Fibroblast of upper back skin (primary cell): ENCODE measurements around the gene ARHGDIG.

Source experiments
- DNase-seq: peaks from one replicate; pipeline ENCODE4 v3.0.0-alpha.2; 2013

The ARHGDIG gene

GRCh38 chr16:281660-282255 lies 1.4 kb downstream of the ARHGDIG start:
- DNase-seq, result no peak

DNA sequence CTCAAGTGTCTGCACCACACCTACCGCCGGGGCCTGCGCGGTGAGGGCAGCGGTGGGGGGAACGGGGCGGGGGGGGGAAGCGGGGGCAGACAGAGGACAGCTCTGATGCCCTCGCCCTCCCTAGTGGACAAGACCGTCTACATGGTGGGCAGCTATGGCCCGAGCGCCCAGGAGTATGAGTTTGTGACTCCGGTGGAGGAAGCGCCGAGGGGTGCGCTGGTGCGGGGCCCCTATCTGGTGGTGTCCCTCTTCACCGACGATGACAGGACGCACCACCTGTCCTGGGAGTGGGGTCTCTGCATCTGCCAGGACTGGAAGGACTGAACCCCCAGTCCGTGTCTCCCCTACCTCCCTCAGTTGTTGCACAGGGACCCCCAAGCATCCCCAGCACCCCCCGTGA lies 2.1 kb downstream of the ARHGDIG start:
- no peak for DNase-seq

- DNase-seq, result no peak
Measured at GRCh38 chr16:283033-283805, 2.8 kb downstream of the ARHGDIG start, which contains the start of gene PDIA2. Gene PDIA2 (plus strand): TSS chr16:283164. CDS start chr16:283170, 6 bp downstream.

- no peak for DNase-seq
Measured at GRCh38 chr16:284204-285120, 4.1 kb downstream of the ARHGDIG start.

- no peak for DNase-seq
Measured at GRCh38 chr16:285146-286055, 5.0 kb downstream of the ARHGDIG start.

- DNase-seq, result no peak
Measured at GRCh38 chr16:286491-287297, 6.3 kb downstream of the ARHGDIG start.

GRCh38 chr16:287298-287811 lies 7.0 kb downstream of the ARHGDIG start:
- no peak for DNase-seq

DNA sequence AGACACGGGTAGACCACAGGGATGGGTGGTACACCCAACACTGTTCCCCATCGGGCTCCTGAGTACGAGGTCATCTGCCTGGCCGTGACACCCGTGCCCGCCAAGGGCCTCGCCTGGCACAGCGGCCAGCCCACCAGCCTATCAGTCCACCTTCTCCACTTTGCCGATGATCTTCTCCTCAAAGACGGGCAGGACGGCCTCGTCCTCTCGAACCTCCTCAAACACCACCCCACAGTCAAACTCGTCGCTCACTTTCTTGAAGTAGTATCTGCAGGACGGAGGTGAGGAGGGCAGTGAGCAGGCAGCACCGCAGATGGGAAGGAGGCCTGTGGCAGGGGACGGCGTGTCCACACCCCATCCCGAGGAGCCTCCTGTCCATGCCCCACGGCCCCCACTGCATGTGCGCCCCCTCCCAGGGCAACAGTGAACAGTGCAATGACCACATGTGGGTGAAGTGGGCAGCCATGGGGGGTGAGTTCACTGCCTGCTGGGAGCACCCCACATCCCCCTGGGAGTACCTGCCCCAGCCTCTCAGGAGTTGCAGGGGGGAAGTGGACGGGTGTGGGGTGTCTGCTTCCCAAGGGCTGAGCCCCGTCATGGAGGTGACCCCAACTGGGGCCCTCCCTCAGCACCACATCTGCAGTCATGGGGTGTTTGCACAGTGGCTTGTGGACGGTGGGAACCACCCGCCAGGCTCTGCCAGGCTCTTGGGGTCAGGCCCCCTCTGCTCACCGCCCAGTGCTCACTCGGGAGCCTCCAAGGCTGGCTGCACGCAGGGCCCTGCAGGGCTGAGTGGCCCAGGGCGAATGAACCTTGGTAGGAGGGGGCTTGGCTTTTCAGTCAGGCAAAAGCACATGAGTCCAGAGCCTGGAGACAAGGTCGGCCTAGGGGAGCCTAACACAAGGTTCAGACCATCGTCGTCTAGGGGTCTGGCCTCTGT lies 7.9 kb downstream of the ARHGDIG start:
- DNase-seq, result no peak

DNA sequence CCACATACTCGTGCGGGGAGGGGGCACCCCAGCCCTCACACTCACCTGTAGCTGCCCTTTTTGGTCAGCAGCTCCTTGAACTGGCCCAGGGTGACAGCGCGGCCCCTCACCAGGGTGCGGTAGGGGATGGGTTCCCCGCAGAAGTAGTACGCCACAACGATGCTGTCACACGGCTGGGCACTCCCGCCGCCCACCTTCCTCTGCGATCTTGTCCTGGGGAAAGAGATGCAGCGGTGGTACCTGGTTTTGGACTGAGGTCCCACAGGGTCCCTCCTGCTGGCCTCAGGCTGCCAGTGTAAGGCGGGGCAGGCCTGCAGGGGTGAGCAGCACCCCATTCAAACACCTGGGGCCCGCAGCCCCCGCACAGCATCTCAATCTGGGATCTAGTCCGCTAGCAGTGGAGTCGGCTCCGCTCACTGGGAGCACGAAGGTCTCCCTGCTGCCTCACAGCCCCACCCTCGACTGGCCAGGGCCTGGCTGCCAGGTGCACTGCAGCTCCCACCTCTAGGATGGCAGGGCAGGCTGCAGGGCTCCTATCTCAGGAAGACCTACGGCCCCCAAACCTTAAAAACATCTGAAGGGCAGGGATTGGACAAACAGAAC lies 9.1 kb downstream of the ARHGDIG start:
- no peak for DNase-seq

DNA sequence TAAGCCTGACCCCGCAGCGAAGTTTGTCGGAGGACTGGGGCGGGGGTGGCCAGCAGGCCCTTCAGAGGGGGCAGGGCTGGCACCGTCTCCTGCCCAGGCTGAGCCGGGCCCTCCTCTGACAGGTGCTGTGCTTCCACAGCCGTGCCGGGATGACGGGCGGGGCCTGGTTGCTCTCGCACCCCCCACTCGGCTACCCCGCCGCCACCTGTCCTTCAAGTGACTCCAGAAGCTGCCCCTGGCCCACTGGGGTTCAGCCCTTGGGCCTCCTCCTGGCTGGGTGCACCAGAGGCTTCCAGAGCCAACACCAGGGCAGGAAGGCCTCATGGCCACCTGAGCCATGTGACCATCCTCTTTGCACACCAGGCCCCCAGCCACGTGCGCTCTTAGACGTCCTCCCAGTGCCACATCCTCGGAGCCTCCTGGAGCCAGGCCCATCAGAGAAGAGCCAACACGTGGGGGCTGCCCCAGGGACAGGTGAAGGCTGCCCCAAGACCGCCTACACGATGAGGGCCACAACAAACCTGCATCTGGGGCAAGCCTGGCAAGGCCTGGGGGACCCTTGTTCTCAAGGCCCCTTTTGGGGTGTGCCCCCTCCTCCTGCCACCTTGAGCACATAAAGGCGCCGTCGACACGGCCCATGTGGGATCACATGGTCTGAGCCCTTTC lies 9.8 kb downstream of the ARHGDIG start:
- no peak for DNase-seq

DNA sequence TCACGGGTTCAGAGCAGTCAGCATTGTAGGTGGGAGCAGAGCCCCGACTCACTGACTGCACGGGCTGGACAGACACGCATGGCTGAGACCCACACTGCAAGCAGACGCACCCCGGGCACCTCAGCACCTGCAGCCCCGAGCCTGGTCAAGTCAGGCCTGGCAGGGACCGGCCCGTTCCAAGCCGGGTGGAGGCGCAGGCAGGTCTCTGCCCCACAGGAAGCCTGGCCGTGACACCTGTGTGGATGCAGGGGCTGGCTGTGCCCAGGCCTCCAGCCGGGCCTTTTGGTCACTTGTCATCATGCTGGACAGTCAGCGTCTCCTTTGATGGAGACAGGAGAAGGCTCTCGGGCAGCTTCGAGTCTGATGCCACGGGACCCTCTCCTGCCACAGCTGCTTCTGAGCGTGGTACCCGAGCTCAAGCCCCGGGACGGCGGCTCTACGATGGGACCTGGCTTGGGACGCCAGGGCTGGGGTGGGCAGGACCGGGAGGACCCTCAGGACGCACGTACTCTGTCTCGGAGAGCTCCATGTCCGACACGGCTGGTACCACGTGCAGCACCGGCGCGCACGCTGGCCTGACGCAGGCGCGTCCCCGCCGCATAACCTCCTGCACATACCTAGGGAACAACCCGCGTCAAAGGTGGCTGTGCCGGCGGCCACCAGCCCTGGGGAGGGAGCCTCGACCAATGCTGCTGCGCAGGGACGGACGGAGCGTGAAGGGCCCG lies 10.5 kb downstream of the ARHGDIG start:
- no peak for DNase-seq

GRCh38 chr16:291539-291938 lies 11.1 kb downstream of the ARHGDIG start:
- no peak for DNase-seq

DNA sequence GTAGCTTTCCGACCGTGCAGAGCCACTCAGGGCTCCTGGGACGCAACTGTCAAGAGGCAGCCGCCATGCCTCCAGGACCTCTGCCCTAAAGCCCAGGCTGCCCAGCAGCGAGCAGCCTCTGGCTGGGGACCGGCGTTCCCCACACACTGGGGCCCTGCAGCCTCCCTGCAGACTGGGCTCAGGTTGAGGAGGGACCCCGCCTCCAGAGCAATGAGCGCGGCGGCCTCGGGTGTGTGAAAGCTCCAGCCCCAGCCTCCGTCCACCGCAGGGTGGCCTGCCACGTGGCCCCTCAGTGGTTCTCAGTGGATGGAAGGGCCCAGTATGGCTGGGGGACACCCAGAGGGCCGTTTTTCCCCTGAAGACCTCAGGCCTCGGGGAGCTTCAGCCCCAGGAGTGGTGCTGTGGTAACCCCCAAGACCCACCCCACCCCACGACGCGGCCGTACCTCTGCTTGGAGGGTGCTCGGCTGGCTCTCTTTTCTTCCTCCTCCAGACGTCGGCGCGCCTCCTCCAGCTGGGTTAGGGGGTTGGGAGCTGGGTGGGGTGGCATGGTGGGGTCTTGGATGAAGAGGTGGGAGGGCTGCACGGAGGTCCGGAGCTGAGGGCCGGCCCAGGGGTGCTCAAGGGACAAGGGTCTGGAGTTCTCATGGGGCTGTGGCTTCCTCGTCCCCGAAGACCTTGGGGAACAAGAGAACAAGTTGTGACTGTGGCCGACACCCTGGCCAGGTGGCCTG lies 12.8 kb downstream of the ARHGDIG start:
- DNase-seq, result no peak

GRCh38 chr16:296276-296675 lies 15.9 kb downstream of the ARHGDIG start:
- no peak for DNase-seq

DNA sequence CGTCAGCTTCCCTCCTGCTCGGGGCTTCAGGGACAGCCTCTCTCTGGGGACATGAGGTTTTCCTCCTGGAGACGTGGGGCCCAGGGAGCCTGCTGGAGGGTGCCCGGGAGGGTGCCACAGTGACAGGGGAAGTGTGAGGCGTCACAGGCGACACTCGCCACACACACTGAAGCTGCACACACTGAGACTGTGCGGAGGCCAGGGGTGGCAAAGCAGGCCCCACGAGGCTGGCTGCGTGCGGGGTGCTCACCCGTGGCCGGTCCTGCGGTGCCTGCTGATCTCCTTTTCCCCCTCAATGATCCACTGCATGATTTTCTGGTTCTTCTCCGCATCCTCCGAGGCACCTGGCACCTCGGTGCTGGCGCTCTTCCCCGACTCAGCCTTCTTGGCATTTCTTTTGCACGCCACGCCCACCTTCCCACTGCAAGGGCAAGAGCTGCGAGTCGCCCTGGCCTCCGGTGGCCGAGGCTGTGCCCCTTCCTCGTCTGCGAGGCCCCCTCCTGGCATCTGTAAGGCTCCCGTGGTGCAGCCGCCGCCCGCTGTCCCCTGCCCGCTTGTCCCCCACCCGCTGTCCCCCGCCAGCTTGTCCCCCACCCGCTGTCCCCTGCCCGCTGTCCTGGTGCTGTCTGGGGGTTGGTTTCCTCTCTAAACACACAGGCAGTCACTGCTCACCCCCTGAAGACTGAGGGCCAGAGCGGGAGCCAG lies 16.6 kb downstream of the ARHGDIG start:
- no peak for DNase-seq

GRCh38 chr16:297832-298231 lies 17.4 kb downstream of the ARHGDIG start:
- no peak for DNase-seq

- DNase-seq, result no peak
Measured at GRCh38 chr16:301235-301634, 20.8 kb downstream of the ARHGDIG start.
